Mesothelial cell of epicardium (in vitro differentiated cells): Measurements from ENCODE around the gene SH3D19. TPM values are rescaled to one million over a fixed set of nuclear protein-coding genes. Genes with fewer than 3 reads are reported as not detected.
"Not testable (repeated sequence)": the region's sequence is repeated elsewhere in the genome, so short reads cannot be mapped to it uniquely, and the experiment has no call there.

Experiments used
- DNase-seq, 2 experiments: peaks; one replicate each; pipeline ENCODE4 v3.0.0; 2021; ENCODE audit warnings: low spot score in 2 of 2; ENCODE audit not compliant: unreplicated experiment in 2 of 2
- H3K27ac Mint-ChIP-seq: 2 replicates; pipeline ENCODE4 v1.8.0; 2021; ENCODE audit warnings: mixed read lengths
- H3K27me3 Mint-ChIP-seq: 2 replicates; pipeline ENCODE4 v1.8.0; 2021; ENCODE audit warnings: low read depth, mixed read lengths
- H3K36me3 Mint-ChIP-seq: 2 replicates; pipeline ENCODE4 v1.8.0; 2021; ENCODE audit warnings: mixed read lengths
- H3K4me1 Mint-ChIP-seq: 2 replicates; pipeline ENCODE4 v1.8.0; 2021; ENCODE audit warnings: mixed read lengths
- H3K4me3 Mint-ChIP-seq: 2 replicates; pipeline ENCODE4 v1.8.0; 2021; ENCODE audit warnings: mild to moderate bottlenecking, moderate library complexity, mixed read lengths
- H3K9me3 Mint-ChIP-seq: 2 replicates; pipeline ENCODE4 v1.8.0; 2021; ENCODE audit warnings: mixed read lengths
- total RNA-seq: library from RNA; stranded (reverse); gene quantifications from 3 replicates; pipeline ENCODE4 v1.2.1, GENCODE V29; 2021
- TF ChIP-seq, protein P1 (sequence below): fragments of 200-600 bp; sonication (generic); IDR thresholded peaks from one replicate; pipeline ENCODE4 v1.5.0; 2021; ENCODE audit warnings: antibody characterized with exemption; ENCODE audit not compliant: unreplicated experiment

The SH3D19 gene
- total RNA-seq, 1 donor from 2014 or later: 39.3 TPM

DNA sequence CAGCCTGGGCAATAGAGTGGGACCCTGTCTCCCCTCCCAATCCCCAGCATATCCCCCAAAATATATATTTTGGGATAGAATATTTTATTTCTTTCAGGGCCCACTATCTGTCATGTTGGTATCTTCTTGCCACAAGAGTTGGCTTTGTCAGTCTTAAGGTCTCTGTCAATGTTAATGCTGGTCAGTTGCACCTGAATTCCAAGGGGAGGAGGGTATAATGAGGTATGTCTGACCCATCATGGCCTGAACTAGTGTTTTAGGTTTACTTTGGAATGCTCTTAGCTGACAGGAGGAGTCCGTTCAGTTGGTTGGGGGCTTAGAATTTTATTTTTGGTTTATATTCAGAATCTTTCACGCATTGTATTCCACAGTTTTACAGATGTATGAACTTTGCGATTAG lies 232.2 kb downstream of the SH3D19 start:
- Mint-ChIP-seq H3K27ac (no peak overlapping the region), H3K36me3 (no peaks in the 10 kb centered on the region), H3K9me3 (no peaks in the 10 kb centered on the region), H3K4me3 (no peak overlapping the region), H3K4me1 (no peaks in the 10 kb centered on the region), H3K27me3 (no peaks in the 10 kb centered on the region)
- TF ChIP-seq, protein P1, sequence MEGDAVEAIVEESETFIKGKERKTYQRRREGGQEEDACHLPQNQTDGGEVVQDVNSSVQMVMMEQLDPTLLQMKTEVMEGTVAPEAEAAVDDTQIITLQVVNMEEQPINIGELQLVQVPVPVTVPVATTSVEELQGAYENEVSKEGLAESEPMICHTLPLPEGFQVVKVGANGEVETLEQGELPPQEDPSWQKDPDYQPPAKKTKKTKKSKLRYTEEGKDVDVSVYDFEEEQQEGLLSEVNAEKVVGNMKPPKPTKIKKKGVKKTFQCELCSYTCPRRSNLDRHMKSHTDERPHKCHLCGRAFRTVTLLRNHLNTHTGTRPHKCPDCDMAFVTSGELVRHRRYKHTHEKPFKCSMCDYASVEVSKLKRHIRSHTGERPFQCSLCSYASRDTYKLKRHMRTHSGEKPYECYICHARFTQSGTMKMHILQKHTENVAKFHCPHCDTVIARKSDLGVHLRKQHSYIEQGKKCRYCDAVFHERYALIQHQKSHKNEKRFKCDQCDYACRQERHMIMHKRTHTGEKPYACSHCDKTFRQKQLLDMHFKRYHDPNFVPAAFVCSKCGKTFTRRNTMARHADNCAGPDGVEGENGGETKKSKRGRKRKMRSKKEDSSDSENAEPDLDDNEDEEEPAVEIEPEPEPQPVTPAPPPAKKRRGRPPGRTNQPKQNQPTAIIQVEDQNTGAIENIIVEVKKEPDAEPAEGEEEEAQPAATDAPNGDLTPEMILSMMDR: no peak
- no peak for DNase-seq

DNA sequence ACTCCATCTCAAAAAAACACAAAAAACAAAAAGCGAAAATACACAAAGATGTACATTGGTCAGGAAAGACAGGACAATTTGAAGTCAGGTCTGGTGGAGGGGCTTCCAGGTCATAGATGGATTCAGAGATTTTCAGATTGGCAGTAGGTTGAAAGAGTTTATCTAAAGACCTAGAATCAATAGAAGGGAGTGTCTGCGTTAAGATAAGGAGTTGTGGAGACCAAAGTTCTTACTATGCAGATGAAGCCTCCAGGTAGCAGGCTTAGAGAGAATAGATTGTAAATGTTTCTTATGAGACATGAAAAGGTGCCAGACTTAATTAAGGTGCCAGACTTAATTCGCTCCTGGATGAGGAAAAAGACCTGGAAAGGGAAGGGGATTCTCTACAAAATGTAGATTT lies 232.9 kb downstream of the SH3D19 start:
- Mint-ChIP-seq H3K9me3 (no peaks in the 10 kb centered on the region), H3K4me1 (no peaks in the 10 kb centered on the region), H3K36me3 (no peaks in the 10 kb centered on the region), H3K27ac (no peak overlapping the region), H3K4me3 (no peak overlapping the region), H3K27me3 (no peaks in the 10 kb centered on the region)
- TF ChIP-seq, protein P1: no peak
- no peak for DNase-seq

DNA sequence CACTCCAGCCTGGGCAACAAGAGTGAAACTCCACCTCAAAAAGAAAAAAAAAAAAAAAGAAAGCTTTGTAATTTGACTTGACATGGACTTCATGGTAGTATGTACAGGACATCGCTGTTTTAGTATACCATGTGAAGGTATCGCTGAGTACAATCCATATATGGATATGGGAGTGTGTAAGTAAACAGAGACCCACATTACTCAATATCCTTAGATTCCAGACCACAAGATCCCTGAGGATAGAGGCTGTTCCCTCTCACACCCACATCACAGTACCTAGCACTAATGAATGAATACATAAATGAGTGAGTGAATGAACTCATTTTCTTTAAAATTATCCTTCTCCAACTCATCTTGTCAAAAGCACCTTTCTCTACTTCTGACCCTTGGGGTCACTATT lies 234.4 kb downstream of the SH3D19 start:
- no peaks in the 10 kb centered on the region for H3K4me1 Mint-ChIP-seq
- H3K27me3 Mint-ChIP-seq: no peaks in the 10 kb centered on the region
- no peak overlapping the region for H3K27ac Mint-ChIP-seq
- DNase-seq: no peak
- H3K4me3 Mint-ChIP-seq: no peak overlapping the region
- no peaks in the 10 kb centered on the region for H3K9me3 Mint-ChIP-seq
- TF ChIP-seq, protein P1: no peak
- H3K36me3 Mint-ChIP-seq: no peaks in the 10 kb centered on the region

DNA sequence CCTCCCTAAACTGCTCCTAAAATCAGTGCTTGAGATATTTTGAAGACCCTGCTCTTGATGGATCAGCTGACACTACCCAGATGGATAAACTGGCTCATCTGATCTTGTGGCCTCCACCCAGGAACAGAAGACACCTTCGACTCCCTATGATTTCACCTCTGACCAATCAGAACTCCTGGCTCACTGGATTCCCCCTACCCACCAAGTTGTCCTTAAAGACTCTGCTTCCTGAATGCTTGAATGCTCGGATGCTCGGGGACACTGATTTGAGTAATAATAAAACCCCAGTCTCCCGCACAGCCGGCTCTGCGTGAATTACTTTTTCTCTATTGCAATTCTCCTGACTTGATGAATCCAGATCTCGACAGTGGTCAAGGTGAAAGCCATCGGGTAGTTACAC lies 237.9 kb downstream of the SH3D19 start:
- DNase-seq: no peak
- TF ChIP-seq, protein P1: no peak
- no peak overlapping the region for H3K4me3 Mint-ChIP-seq
- H3K36me3 Mint-ChIP-seq: no peaks in the 10 kb centered on the region
- H3K27me3 Mint-ChIP-seq: no peaks in the 10 kb centered on the region
- H3K27ac Mint-ChIP-seq: no peak overlapping the region
- H3K4me1 Mint-ChIP-seq: no peaks in the 10 kb centered on the region
- no peaks in the 10 kb centered on the region for H3K9me3 Mint-ChIP-seq

DNA sequence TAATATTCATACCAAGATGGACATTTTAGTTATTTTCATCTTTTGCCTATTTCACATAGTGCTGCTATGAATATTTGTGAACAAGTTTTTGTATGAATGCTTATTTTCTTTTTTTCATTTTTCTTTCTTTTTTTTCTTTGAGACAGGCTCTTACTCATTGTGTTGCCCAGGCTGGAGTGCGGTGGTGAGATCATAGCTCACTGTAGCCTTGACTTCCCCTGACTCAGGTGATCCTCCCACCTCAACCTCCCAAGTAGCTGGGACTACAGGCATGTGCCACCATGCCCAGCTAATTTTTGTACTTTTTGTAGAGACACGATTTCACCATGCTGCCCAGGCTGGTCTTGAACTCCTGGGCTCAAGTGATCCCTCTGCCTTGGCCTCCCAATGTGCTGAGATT lies 247.4 kb downstream of the SH3D19 start:
- H3K36me3 Mint-ChIP-seq, H3K4me3 Mint-ChIP-seq, H3K27ac Mint-ChIP-seq, DNase-seq, H3K27me3 Mint-ChIP-seq, H3K9me3 Mint-ChIP-seq, H3K4me1 Mint-ChIP-seq: not testable (repeated sequence)

DNA sequence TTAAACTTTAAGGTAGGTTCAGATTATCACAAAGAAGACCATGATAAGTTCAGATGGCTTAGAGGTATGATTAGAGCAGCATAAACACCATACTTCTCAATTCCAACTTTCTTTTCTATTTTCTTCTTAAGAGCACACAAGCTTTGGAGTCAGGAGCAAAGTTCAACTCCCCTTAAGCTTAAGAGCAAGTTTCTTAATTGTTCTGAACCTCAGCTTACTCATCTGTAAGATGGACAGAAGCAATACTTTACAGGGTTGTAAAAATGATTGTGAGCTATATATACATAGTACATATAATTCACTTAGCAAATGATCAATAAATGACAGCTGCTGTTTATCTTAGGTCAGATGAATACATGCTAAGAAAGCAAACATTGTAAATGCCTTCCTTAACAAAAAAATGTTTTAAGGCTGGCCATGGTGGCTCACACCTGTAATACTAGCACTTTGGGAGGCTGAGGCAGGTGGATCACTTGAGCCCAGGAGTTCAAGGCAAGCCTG lies 250.9 kb downstream of the SH3D19 start:
- H3K4me3 Mint-ChIP-seq: no peak overlapping the region
- H3K9me3 Mint-ChIP-seq: no peaks in the 10 kb centered on the region
- peaks cover 2% of the 10 kb centered on the region for H3K27me3 Mint-ChIP-seq
- H3K27ac Mint-ChIP-seq: no peak overlapping the region
- TF ChIP-seq, protein P1: no peak
- no peaks in the 10 kb centered on the region for H3K36me3 Mint-ChIP-seq
- no peaks in the 10 kb centered on the region for H3K4me1 Mint-ChIP-seq
- no peak for DNase-seq

Other genes starting within 250 kb of the SH3D19 start
- 2,201 to 2,319 TPM (median 2,287 TPM) in 3 replicates for gene RPS3A, start 226.0 kb downstream of the SH3D19 start, total RNA-seq
- not detected in 3 replicates for gene PRSS48, start 48.4 kb downstream of the SH3D19 start, total RNA-seq
- gene FHIP1A, start 83.6 kb upstream of the SH3D19 start, total RNA-seq: 13.9 to 16.8 TPM (median 14.0 TPM) in 3 replicates